ENCODE measurements around the gene DEFB108B.
"Not testable (repeated sequence)": the region's sequence is repeated elsewhere in the genome, so short reads cannot be mapped to it uniquely, and the experiment has no call there.

Gene DEFB108B, protein sequence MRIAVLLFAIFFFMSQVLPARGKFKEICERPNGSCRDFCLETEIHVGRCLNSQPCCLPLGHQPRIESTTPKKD

DNA sequence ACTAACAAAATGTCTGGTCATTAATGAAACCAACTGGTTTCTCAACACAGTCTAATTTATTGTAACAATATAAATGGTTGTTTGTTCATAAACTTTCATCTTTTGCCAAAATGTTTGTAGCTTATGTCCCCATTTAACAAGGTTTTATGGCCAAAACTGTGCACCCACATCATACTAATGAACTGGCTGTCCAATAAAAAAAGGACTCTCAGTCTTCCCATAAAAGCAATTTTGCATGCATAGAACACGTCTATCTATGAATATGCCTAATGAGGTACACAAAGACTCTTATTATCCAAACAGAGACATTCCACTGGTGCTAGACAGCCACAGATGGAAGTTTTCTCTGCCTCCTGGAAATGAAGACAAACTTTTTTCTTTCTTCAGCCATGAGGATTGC lies at the start of gene DEFB108B:
Gene DEFB108B (plus strand): TSS at position 390 of the 400 bp plus-strand sequence. CDS start 0 bp downstream, at position 390.
- DNase-seq: not testable (repeated sequence)

DNA sequence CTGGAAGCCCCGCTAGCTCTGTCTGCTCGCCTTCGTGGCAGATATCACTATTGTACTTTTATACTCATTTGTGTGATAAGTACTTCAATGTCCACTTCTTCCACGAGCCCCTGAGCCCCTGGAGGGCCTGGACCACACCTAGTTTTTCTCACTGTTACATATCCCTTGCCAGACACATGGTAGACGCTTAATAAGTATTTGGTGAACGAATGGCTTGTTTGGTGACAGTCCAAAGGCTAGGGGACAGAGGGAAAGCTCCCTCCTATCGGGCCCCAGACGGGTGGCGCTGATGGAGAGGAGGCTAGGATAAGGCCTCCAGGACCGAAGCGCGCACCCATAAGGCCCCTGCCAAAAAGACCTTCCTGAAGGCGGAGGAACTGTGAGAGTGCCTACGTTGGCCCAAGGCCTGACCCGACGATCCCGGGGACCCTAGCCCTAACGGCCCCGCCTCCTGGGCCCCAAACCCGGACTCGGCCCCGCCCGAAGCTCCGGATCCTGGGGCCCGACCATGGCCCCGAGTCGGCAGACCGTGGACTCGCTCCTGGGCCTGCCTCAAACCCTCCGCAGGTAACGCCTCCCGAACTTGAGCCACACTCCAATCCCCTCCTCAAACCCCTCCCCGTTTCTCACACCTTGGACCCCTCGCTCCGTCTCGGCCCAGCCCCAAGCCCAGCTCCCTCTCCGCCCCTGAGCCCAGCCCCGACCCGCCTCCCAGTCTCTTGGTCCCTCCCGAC lies 46.7 kb upstream of the DEFB108B start:
- DNase-seq: peak in 4 of 56 donors; percentile 45 to 95 (median 85)

DNA sequence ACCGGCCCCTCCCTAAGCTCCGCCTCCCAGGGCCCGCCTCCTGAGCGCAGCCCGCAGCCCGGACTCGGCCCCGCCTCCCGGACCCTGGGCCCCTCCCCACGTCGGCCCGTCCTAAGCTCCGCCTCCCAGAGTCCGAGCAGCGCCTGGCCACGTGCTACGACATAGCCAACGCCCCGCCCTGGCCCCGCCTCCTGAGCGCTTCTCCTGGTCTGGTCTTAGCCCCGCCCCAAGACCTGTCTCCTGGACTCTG lies 46.2 kb upstream of the DEFB108B start:
- DNase-seq: peak in 55 of 56 donors; percentile 79 to 99 (median 97)

DNA sequence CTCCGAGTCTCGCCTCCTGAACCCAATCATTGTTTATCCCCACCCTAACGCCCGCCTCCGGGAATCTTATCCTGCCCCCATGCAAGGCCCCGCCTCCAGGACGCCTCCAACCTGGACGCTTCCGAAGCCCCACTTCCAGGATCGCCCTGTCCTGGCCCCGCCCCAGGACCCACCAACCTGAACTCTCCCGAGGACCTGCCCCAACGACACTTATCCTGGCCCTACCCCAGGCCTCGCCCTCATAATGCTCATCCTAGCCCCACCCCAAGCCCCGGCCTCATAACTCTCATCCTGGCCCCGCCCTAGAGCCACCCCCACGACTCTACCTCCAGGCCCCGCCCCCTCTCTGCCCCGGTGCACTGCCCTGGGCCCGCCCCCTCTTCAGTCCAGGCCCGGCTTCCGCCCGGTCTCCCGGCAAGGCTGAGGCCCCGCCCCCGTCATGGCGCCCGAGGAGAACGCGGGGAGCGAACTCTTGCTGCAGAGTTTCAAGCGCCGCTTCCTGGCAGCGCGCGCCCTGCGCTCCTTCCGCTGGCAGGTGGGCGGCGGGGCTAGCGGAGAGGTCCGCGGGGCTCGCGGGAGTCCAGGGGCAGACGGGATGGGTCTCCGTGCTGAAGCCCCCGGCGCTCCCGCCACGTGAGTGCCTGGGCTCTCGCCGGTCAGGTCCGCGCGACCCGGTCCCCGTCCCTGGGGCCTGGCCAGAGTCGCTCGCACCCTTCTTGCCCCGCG lies 45.7 kb upstream of the DEFB108B start:
- DNase-seq: peak in 54 of 56 donors; percentile 79 to 97 (median 91)

DNA sequence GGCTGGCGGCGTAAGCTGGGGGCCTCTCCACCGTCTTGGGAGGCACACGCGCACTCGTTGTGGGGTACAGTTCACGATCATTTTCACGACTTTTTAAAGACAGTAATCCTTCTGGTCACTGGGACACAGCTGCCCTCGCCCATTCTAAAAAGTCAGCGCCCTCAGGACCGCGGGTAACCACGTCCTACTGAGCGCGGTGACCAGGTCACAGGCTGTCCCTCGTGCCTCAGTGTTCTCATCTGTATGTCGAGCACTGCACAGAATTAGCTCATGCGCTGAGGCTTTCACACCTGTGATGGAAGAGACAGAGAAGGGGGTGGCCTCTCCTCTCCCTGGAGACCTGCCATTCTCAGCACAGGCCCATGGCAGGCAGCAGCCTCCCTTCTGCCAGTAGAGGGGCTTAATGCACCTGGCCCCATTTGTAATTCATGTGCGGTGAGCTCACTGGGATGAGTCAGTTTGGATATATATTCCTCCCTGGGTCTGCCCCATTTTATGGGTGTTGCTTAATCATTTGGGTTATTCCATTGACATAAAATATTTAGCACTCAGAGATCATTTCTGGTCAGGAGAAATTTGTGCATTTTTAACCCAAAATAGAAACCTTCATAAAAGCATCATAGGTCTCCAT lies 45.1 kb upstream of the DEFB108B start:
- peak in 23 of 56 donors; percentile 15 to 75 (median 40) for DNase-seq

DNA sequence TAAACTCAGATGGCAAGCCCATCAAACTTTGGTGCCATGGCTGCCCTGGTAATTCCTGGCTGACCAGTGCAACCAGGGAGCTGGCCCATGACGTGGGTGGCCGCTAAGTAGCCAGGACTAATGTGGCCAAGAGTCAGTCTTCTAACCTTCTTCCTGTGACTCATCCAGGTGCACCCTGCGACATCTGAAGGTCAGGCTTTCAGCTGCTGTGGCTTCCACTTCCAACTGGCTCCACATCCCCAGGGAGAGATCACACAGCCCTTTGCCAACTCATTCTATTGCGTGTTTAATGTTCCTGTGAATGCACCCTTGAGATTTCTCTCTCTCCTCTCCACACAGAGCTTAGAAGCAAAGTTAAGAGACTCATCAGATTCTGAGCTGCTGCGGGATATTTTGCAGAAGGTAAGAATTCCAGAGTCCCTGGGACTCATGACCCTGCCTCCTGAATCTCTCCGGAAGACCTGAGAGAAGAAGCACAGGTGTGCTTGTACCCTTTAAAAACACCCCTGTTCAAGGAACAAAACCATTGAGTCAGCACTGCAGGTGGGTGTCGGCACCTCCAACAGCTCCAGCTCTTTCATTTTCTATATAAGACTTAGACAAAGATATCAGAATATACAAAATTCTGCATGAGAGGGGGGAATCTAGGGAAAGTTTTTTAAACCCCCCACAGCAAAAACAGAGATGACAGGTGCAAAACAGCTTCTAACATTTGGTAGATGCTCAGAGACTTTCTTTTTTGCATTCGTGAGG lies 43.4 kb upstream of the DEFB108B start:
- DNase-seq: peak in 8 of 56 donors; percentile 12 to 39 (median 28)

DNA sequence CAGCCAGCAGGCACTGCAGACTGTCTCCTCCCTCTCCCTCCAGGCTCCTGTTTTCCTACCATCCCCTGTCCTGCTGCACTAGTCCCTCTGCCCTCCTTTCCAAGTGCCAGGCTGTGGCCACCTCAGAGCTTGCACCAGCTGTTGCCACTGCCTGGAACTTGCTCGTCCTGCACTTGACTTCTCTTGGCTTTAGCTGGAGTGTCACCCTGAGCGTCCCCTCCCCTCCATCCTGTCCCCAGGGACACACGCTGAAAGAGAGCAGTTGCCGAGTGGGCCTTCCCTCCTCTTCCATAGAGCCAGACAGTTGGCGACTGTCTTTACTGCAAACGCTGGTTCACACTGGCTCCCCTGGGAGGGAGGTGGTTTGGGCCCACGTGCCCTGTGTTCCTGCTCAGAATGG lies 41.9 kb upstream of the DEFB108B start:
- DNase-seq: not testable (repeated sequence)

DNA sequence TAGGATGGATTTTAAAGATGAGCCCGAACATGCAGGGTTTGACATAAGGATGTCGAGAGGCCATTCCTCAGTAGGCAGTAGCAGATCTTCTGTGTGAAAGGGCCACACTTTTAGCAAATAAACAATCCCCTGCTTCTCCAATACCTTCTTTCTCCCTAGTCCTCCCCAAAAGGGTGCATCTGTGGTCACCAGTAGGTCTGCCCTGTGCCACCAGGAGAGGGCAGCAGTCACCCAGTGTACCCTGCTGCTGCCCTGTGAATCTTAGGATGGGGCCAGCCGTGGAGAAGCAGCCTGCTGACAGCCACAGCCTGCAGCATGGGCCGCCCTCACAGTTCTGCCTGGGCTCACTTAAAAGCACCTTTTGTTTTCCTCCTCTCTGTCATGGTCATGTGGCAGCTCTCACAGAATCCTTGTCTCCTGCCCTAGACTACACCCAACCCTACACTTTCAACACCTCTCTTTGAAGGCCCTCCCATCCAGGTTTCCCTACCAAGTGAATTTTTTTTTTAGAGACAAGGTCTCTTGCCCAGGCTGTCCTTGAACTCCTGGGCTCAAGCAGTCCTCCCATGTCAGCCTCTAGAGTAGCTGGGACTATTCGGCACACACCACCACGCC lies 40.3 kb upstream of the DEFB108B start:
- DNase-seq: peak in 24 of 56 donors; percentile 1 to 66 (median 15)

DNA sequence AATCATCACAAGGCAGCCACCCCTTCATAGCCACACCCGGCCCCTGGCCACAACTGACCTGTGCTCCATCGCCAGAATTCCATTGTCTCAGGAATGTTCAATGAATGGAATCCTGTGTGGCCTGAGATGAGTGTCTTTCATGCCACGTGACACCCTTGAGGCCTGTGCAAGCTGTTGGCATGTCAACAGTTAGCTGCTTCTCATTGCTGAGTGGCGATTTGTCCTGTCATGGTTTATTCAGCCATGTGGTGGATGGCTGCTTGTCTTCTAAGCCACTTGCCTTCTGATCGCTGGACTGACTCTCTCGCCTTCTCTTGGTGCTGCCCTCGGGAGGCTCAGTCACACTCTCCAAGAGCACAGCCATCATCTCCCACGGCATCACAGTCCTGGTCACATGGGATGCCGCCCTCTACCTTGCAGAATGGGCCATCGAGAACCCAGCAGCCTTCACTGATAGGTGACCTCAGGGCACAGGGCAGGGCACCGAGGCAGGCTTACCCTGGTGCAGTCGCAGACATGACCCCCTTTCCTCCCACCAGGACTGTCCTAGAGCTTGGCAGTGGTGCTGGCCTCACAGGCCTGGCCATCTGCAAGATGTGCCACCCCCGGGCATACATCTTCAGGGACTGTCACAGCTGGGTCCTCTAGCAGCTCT lies 38.5 kb upstream of the DEFB108B start:
- DNase-seq: not testable (repeated sequence)

DNA sequence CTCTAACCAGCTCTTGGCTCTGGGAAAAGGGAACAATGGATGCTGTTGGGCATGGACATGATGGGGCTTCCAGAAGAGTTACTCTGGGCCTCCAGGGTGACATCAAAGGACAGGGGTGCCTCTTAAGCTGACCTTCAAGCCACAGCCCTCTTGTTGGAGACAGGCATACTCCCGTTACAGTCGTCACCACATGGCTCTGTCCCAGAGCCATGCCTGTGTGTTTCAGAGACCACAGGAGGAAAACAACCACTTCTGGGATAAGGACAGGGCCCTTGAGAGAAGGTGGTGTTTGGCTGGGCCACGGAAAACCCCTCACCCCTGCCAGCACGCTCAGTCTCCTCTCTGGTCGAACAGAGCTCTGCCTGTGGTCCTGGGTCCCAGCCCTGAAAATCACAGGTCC lies 37.8 kb upstream of the DEFB108B start:
- not testable (repeated sequence) for DNase-seq

DNA sequence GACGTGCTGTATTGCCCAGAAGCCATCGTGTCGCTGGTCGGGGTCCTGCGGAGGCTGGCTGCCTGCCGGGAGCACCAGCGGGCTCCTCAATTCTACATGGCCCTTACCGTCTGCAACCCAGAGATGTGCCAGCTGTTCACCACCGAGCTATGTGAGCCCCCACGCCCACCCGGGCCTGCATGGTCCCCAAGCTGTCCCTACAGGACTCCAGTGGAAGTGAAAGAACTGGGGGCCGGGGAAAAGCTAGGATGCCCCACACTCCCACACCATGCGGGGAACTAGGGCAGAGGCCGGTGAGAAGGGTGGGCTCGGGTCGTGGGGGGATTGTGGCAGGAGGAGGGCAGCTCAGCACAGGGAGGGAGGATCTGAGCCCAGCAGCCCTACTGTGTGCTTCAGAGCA lies 37.0 kb upstream of the DEFB108B start:
- not testable (repeated sequence) for DNase-seq

DNA sequence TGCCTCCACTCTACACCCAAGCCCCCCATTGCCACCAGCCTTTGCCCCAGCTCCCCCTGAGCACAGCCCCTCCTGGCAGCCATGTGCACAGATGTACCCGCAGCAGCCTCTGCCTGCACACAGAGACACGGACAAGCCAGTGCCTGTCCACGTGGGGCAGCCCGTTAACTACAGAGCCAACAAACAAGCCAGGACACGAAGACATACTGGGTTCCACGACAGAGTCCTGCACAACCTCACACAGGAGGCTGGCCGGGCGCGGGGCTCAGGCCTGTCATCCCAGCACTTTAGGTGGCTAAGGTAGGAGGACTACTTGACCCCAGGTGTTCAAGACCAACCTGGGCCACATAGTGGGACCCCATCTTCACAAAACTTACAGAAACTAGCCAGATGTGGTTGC lies 36.2 kb upstream of the DEFB108B start:
- DNase-seq: not testable (repeated sequence)

DNA sequence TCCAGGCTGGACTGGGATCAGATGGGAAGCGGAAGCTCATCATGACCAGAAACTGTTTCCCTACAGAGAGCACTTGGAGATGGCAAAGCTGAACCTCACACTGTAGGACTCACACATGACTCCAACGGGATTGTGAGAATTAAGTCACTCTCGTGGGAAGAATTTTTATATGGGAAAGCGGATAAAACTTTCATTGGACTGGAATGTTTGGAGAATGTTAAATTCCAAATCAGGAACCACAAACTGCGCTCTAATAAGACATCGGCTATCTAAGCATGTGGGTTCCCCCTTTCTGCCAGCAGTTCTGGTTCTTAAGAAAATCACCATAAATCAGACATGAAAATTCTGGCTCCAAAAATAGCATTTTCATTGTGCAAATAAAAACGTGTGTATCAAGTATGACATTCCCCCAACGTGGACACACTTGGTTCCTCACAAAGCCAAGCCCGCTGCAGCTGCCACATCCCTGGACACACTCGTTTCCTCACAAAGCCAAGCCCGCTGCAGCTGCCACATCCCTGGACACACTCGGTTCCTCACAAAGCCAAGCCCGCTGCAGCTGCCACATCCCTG lies 33.4 kb upstream of the DEFB108B start:
- DNase-seq: not testable (repeated sequence)

DNA sequence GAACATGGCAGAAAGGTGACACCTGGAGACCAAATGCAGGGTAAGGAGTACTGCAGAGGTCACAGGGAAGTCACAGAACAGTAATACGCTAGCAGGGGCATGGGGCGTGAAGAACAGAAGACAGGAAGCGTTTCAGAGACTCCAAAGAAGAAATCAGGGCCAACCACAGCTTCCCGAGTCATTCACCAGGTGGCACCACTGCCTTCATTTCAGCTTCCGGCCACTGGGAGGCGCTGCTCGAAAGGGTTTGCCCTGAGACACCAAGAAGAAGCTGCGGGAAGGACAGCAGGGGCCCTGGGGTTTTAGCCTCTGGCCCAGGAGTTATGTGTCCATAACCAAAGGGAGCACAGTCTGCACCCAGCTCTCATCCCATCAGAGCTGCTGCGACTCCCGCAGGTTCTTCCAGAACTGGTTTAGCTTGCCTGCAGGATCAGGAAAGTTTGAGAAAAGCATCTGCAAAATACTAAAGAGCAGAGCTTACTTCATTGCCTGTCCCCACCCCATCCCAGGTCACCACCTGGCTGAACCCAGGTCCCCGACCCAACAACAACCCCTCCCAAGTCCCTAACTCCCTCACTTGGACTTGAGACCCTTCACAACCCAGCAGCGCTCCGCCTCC lies 32.6 kb upstream of the DEFB108B start:
- peak in 49 of 56 donors; percentile 5 to 86 (median 56) for DNase-seq

DNA sequence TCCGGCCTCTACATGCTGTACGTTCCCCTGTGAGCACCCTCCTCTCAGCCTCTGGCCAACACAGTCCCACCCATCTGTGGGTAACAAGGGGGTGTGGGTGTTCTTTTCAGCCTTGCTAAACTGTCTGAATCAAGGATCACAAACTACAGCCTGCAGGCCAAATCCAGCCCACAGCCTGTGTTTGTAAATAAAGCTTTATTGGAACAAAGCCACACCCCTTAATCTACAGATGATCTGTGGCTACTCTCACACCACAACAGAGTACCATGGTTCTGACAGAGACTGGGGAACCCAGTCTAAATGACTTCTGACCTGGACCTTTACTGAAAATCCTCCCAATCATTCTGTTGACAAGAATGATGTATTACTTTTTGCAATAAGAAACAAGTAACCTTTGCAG lies 32.0 kb upstream of the DEFB108B start:
- DNase-seq: not testable (repeated sequence)

DNA sequence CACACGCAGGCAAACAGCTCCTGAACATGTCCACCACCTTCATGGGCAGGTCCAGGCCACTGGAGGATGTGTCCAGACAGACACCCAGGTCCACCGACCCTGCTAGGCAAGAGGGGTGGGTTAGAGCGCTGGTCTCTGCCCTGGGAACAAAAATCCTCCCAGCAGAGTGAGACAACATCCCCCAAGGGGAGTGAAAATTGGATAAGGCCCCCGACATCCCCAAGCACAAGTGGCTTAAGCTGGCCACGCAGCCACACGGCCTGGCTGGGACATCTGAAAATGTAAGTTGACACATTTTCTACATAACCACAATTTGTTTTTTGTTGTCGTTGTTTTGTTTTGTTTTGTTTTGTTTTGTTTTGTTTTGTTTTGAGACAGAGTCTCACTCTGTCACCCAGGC lies 30.1 kb upstream of the DEFB108B start:
- not testable (repeated sequence) for DNase-seq

DNA sequence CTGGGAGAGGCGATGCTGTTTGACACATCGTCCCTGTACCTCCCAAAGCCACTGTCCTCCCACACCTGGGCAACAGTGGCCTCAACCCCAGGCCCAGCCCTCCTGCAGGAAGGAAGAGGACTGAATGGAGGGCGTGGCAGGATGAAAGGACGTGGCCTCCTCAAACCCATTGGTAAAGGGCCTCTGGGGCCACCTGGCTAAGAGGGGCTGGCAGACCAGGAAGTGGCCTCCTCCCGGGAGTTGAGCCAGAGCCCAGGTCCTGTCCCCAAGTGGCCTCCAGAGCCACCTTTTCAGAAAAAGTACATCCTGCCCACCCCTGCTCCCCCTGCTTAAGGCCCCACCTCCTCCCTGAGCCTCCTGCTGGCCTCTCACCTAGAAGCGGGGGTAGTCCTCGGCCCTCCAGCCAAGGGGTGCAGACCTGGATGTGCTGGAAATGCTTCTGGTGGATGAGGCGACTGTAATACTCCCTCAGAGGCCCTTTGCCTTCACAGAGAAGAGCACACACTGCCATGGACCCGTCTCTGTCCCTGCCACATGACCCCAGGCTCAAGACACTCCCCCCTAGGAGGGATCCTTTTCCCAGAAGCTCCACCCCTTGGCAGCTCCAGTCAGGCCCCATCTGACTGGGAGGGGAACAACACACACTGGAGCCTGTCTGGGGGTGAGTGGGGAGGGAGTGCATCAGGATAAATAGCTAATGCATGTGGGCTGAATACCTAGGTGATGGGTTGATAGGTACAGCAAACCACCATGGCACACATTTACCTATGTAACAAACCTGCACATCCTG lies 28.6 kb upstream of the DEFB108B start:
- DNase-seq: not testable (repeated sequence)

DNA sequence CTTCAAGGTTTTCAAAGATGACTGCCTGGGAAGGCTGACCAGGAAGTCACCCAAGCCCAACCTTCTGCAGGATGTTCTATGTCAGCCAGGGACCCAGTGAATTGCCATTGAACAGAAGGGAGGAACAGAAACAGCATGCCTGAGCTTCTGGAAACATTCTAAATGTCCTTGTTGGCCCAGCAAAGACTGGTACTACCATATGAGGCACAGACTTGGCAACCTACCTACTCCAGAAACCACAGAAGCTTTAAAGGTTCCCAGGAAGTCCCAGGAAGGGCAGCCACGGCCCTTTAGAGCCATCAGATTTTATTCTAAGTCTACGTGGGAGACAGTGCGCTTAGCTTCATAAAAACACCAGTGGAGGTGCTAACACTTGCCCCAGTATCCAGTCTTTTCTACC lies 20.5 kb upstream of the DEFB108B start:
- DNase-seq: not testable (repeated sequence)
